GM12878 (cell line): ENCODE measurements around the gene MOV10L1. TPM values are rescaled to one million over a fixed set of nuclear protein-coding genes. Genes with fewer than 3 reads are reported as not detected.

Experiments
- ATAC-seq: fragments of 200-7000 bp; cut with Tn5 transposase; 3 replicates; pipeline ENCODE4 v1.9.1; 2020; ENCODE audit warnings: mild to moderate bottlenecking, moderate library complexity
- BruUV-seq: library from RNA; stranded (reverse); fragments of 400-500 nt; replicated peaks from 2 replicates; lab custom pipeline; 2021; lab: Mats Ljungman, UMichigan
- CTCF ChIA-PET: fragments of 300-600 bp; sonication (Branson Sonifier 250); formaldehyde crosslinking; extraction: SDS; loops from one replicate; lab custom pipeline; 2021; ENCODE audit warnings: inconsistent platforms; lab: Yijun Ruan, JAX
- POLR2A ChIA-PET: fragments of 350-600 bp; formaldehyde crosslinking; extraction: SDS; loops from one replicate; lab custom pipeline; 2021; ENCODE audit warnings: inconsistent platforms; lab: Charles Lee
- RAD21 ChIA-PET: fragments of 300-600 bp; sonication (Branson Sonifier 250); formaldehyde crosslinking; loops from one replicate; lab custom pipeline; 2023; ENCODE audit warnings: antibody characterized with exemption; ENCODE audit not compliant: unreplicated experiment; lab: Charles Lee
- SMC1A ChIA-PET: fragments of 300-600 bp; sonication (Branson Sonifier 250); formaldehyde crosslinking; loops from one replicate; lab custom pipeline; 2023; ENCODE audit not compliant: unreplicated experiment, uncharacterized antibody; lab: Charles Lee
- DNase-seq: peaks from one replicate; pipeline ENCODE4 v3.0.0-alpha.2; 2011; ENCODE audit warnings: low read depth, low spot score
- FAIRE-seq: peaks from 3 replicates; lab custom pipeline; 2011; peaks lifted over from hg19 to GRCh38; lab: Jason Lieb, UNC
- H2AFZ ChIP-seq: 2 replicates; pipeline ENCODE4 v1.6.0; 2011; ENCODE audit warnings: low read depth, low read length, control low read depth; ENCODE audit not compliant: control insufficient read depth
- H3K27ac ChIP-seq: 2 replicates; pipeline ENCODE4 v1.5.1; 2011; ENCODE audit warnings: control low read depth; ENCODE audit not compliant: control insufficient read depth, insufficient read depth
- H3K27me3 ChIP-seq, 2 experiments: replicated peaks in 1 of 2; 2 replicates each; pipeline versions ENCODE4 v1.6.0 to v1.6.1; 2011; ENCODE audit warnings: low read length in 1 of 2; ENCODE audit not compliant: control insufficient read depth in 2 of 2, insufficient read depth in 2 of 2
- H3K36me3 ChIP-seq, 2 experiments: 2 replicates each; pipeline ENCODE4 v1.5.1; 2011; ENCODE audit warnings: low read length in 1 of 2; ENCODE audit not compliant: control insufficient read depth in 2 of 2, insufficient read depth in 2 of 2
- H3K4me1 ChIP-seq: 2 replicates; pipeline ENCODE4 v1.6.1; 2011; ENCODE audit warnings: mild to moderate bottlenecking, low read length, moderate library complexity, mixed read lengths; ENCODE audit not compliant: control insufficient read depth, insufficient read depth
- H3K4me2 ChIP-seq: 2 replicates; pipeline ENCODE4 v1.6.0; 2011; ENCODE audit warnings: control low read depth; ENCODE audit not compliant: control insufficient read depth, insufficient read depth
- H3K4me3 ChIP-seq: fragments of 200-600 bp; sonication (generic); 2 replicates; pipeline ENCODE4 v1.5.1; 2016
- H3K79me2 ChIP-seq: 2 replicates; pipeline ENCODE4 v1.6.0; 2011; ENCODE audit warnings: low read length; ENCODE audit not compliant: control insufficient read depth, insufficient read depth
- H3K9ac ChIP-seq: 2 replicates; pipeline ENCODE4 v1.8.0; 2011; ENCODE audit warnings: low read length, control low read depth, mixed read lengths; ENCODE audit not compliant: control insufficient read depth, insufficient read depth
- H3K9me3 ChIP-seq: replicated peaks from 3 replicates; pipeline ENCODE4 v1.5.1; 2011; ENCODE audit warnings: mild to moderate bottlenecking, low read length; ENCODE audit not compliant: control insufficient read depth, insufficient read depth
- H4K20me1 ChIP-seq: 2 replicates; pipeline ENCODE4 v1.6.0; 2011; ENCODE audit not compliant: control insufficient read depth, insufficient read depth
- CBX3 ChIP-seq: fragments of 200-600 bp; sonication (generic); IDR thresholded peaks from 2 replicates; pipeline ENCODE4 v1.6.1; 2016; ENCODE audit warnings: low read depth, borderline replicate concordance
- CEBPB ChIP-seq, 2 experiments: fragments of 150-350 bp in 1 of 2; IDR thresholded peaks; 2 replicates each; pipeline ENCODE4 v1.6.1; 2012 to 2014; ENCODE audit warnings: low read depth in 2 of 2, low read length in 2 of 2, borderline replicate concordance in 1 of 2, inconsistent platforms in 1 of 2
- CREB1 ChIP-seq: IDR thresholded peaks from 2 replicates; pipeline ENCODE4 v1.6.1; 2012; ENCODE audit warnings: low read depth, mild to moderate bottlenecking, inconsistent platforms
- ESRRA ChIP-seq: IDR thresholded peaks from 2 replicates; pipeline ENCODE4 v1.6.1; 2012; ENCODE audit warnings: mild to moderate bottlenecking, low read length, improper control_type of control experiment
- GATAD2B ChIP-seq: fragments of 450-650 bp; conservative IDR thresholded peaks from 2 replicates; pipeline ENCODE4 v1.6.1; 2017; ENCODE audit warnings: low read depth, mild to moderate bottlenecking, moderate library complexity
- HDAC2 ChIP-seq: fragments of 200-600 bp; sonication (generic); IDR thresholded peaks from 2 replicates; pipeline ENCODE4 v1.6.1; 2017
- MXI1 ChIP-seq: fragments of 150-350 bp; IDR thresholded peaks from 2 replicates; pipeline ENCODE4 v1.6.1; 2011; ENCODE audit warnings: low read depth, mild to moderate bottlenecking, inconsistent platforms, low read length, improper control_type of control experiment
- NRF1 ChIP-seq: conservative IDR thresholded peaks from 2 replicates; pipeline ENCODE4 v1.6.1; 2011; ENCODE audit warnings: mild to moderate bottlenecking, low read depth, low read length, improper control_type of control experiment
- POLR2AphosphoS2 ChIP-seq: IDR thresholded peaks from 2 replicates; pipeline ENCODE4 v1.6.1; 2011; ENCODE audit warnings: low read depth, mild to moderate bottlenecking, low read length, improper control_type of control experiment, moderate library complexity
- RFX5 ChIP-seq: IDR thresholded peaks from 2 replicates; pipeline ENCODE4 v1.6.1; 2011; ENCODE audit warnings: low read depth, low read length, improper control_type of control experiment
- RUNX3 ChIP-seq: IDR thresholded peaks from 2 replicates; pipeline ENCODE4 v1.6.1; 2012; ENCODE audit warnings: low read length, inconsistent platforms
- SKIL ChIP-seq: fragments of 450-650 bp; IDR thresholded peaks from 2 replicates; pipeline ENCODE4 v1.6.1; 2017; ENCODE audit warnings: mild to moderate bottlenecking, low read depth, inconsistent platforms; ENCODE audit not compliant: poor library complexity, severe bottlenecking
- SPI1 ChIP-seq: IDR thresholded peaks from 2 replicates; pipeline ENCODE4 v1.6.1; 2011; ENCODE audit warnings: low read depth, mild to moderate bottlenecking, low read length, moderate library complexity, borderline replicate concordance; ENCODE audit not compliant: insufficient read depth
- SUPT20H ChIP-seq: IDR thresholded peaks from 2 replicates; pipeline ENCODE4 v1.6.1; 2011; ENCODE audit warnings: low read depth, mild to moderate bottlenecking, low read length, moderate library complexity, borderline replicate concordance; ENCODE audit not compliant: control insufficient read depth
- SUZ12 ChIP-seq: fragments of 200-600 bp; sonication (generic); IDR thresholded peaks from one replicate; pipeline ENCODE4 v1.6.1; 2018; ENCODE audit warnings: antibody characterized with exemption, mild to moderate bottlenecking; ENCODE audit not compliant: unreplicated experiment
- ZNF274 ChIP-seq: IDR thresholded peaks from one replicate; pipeline ENCODE4 v1.8.0; 2011; ENCODE audit not compliant: insufficient read length, insufficient read depth
- ZSCAN29 ChIP-seq: fragments of 450-650 bp; IDR thresholded peaks from 2 replicates; pipeline ENCODE4 v1.6.1; 2017; ENCODE audit warnings: mild to moderate bottlenecking, moderate library complexity
- WGBS: methylation state at CpG from one replicate; pipeline ENCODE4 v1.1.6; 2016; ENCODE audit warnings: low lambda C conversion rate; ENCODE audit not compliant: insufficient replicate concordance, insufficient coverage; ENCODE audit errors: missing lambda C conversion rate; 5-methylcytosine and 5-hydroxymethylcytosine counted together
- in situ Hi-C: fragments of 300-500 bp; cut with MboI; formaldehyde crosslinking; loops from 9 replicates; pipeline ENCODE4 v1.14.3; 2018; ENCODE audit warnings: mixed read lengths
- intact Hi-C: fragments of 100-400 bp; cut with micrococcal nuclease; formaldehyde crosslinking; loops from one replicate; pipeline ENCODE4 v1.14.2; 2022; ENCODE audit not compliant: unreplicated experiment
- polyA plus RNA-seq, 11 experiments: library from polyadenylated mRNA; depleted of rRNA in 4 of 11; unstranded in 6 of 11; stranded (reverse) in 5 of 11; fragments of >200 nt; fragmentation: Nextera tagmentation in 4 of 11; fragmentation: Illumina TruSeq in 1 of 11; extraction: Ambion mirVana in 4 of 11; extraction: Trizol in 1 of 11; gene quantifications; 1 replicate in 1 of 11; 2 replicates in 10 of 11; pipeline versions ENCODE4 v1.2.1 to v1.2.3, GENCODE V29; 2011 to 2016; ENCODE audit warnings: inconsistent platforms in 2 of 11, missing spikeins in 2 of 11, low read depth in 1 of 11
- total RNA-seq, 4 experiments: library from RNA; depleted of rRNA in 3 of 4; stranded (reverse); fragments of >200 nt in 3 of 4; fragmentation: Illumina TruSeq in 1 of 4; extraction: Trizol in 1 of 4; gene quantifications; 2 replicates each; pipeline versions ENCODE4 v1.2.1 to v1.2.3, GENCODE V29; 2013 to 2021
- TF ChIP-seq, protein P1 (sequence below): IDR thresholded peaks from 2 replicates; pipeline ENCODE4 v1.6.1; 2012; ENCODE audit warnings: low read depth, low read length, improper control_type of control experiment

Gene MOV10L1
- total and polyA plus RNA-seq, 10 of the 15 experiments (the other 5 are each of a cell fraction or from before 2014, with no cell fraction given) = 0.22 TPM; not detected in 9

- in situ Hi-C loops = no loop called here
- ChIA-PET SMC1A (no interaction called here), CTCF (no interaction called here), POLR2A (interaction anchor here (0.6 kb wide), 1 partner anchor 156 kb away, joined by 6 read pairs; no protein-coding TSS in a partner anchor), RAD21 (no interaction called here)
- intact Hi-C loops = no loop called here
- FAIRE-seq = no peak
- H2AFZ ChIP-seq = no peak overlapping the region
- ATAC-seq = no peak
- no peak overlapping the region for H3K9ac ChIP-seq
- BruUV-seq = no TSS peak
- no peaks in the 10 kb centered on the region; a peak in 2 of 4 replicates for H3K27me3 ChIP-seq
- peaks cover 3% of the 10 kb centered on the region; the same call in 1 of the 2 replicates for H3K4me1 ChIP-seq
- H4K20me1 ChIP-seq = no peaks in the 10 kb centered on the region
- H3K36me3 ChIP-seq = no peaks in the 10 kb centered on the region
- TF ChIP-seq SKIL (no peak), CBX3 (no peak), CREB1 (no peak), CEBPB (IDR thresholded peaks at IDR 0.05; ENCODE audit: borderline replicate concordance in 1 of 2, low read depth in 2 of 2, low read length in 2 of 2) (no peak), HDAC2 (no peak), POLR2AphosphoS2 (no peak), RFX5 (no peak), ZNF274 (no peak), SUZ12 (no peak), ESRRA (no peak), RUNX3 (no peak), SPI1 (no peak), ZSCAN29 (no peak), NRF1 (no peak), SUPT20H (no peak), MXI1 (no peak), GATAD2B (no peak)
- TF ChIP-seq, protein P1, sequence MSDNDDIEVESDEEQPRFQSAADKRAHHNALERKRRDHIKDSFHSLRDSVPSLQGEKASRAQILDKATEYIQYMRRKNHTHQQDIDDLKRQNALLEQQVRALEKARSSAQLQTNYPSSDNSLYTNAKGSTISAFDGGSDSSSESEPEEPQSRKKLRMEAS = no peak
- WGBS = 77% methylated on average over 9 of the region's 9 CpGs
- DNase-seq = no peak
- H3K9me3 ChIP-seq = no peaks in the 10 kb centered on the region
- no peaks in the 10 kb centered on the region for H3K79me2 ChIP-seq
- no peak overlapping the region for H3K4me3 ChIP-seq
- no peak overlapping the region for H3K27ac ChIP-seq
- no peak overlapping the region for H3K4me2 ChIP-seq
Observed at GRCh38 chr22:50138988-50139387, 49.2 kb downstream of the MOV10L1 start.
